GM11168 (cell line): Measurements from ENCODE around the gene KBTBD13.
"Not testable (repeated sequence)": the region's sequence is repeated elsewhere in the genome, so short reads cannot be mapped to it uniquely, and the experiment has no call there.

Experiments
- in situ Hi-C: fragments of 300-500 bp; cut with MboI; formaldehyde crosslinking; loops from one replicate; pipeline ENCODE4 v1.12.0; 2022; ENCODE audit warnings: low sequenced_read_pairs; ENCODE audit not compliant: unreplicated experiment

Gene KBTBD13

DNA sequence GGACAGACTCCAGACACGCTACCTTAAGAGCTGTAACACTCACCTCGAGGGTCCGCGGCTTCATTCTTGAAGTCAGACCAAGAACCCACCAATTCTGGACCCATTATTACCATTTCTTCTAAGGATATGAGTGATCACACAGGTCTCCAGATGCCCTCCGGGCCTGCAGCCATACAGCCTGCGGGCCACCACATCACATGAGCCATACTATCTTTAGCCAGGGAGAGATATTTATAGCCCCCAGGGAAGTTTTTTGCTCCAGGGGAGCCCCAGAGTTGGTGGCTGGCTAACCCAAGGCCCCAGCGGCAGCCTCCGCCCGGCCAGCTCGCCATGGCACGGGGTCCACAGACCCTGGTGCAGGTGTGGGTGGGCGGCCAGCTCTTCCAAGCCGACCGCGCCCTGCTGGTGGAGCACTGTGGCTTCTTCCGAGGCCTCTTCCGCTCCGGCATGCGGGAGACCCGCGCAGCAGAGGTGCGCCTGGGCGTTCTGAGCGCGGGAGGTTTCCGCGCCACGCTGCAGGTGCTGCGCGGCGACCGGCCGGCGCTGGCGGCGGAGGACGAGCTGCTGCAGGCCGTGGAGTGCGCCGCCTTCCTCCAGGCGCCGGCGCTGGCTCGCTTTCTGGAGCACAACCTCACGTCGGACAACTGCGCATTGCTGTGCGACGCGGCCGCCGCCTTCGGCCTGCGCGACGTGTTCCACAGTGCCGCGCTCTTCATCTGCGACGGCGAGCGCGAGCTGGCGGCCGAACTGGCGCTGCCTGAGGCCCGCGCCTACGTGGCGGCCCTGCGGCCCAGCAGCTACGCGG, at the start of gene KBTBD13:
TSS of gene KBTBD13 (plus strand) at position 261 of the 805 bp plus-strand sequence. CDS start at position 331, 70 bp downstream.
- in situ Hi-C loops, result no loop called here

DNA sequence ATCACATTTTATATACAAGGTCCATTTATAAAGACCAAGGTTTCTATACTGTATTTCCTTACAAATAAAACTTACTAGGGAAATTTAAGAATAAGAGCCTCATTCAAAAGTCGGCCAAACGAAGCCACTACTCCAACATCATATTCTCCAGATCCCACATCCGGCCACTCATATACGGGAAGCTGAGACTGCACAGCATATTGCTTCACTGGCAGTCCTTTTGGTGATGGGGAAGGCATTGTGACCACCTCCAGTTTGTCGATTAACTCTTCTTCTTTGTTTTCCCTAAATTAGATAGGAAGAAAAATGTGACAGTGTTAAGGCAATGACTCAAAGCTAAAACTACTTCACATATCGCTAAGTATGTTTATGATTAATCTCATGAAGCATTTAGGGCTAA, 49.8 kb upstream of the KBTBD13 start:
- in situ Hi-C loops, result no loop called here

DNA sequence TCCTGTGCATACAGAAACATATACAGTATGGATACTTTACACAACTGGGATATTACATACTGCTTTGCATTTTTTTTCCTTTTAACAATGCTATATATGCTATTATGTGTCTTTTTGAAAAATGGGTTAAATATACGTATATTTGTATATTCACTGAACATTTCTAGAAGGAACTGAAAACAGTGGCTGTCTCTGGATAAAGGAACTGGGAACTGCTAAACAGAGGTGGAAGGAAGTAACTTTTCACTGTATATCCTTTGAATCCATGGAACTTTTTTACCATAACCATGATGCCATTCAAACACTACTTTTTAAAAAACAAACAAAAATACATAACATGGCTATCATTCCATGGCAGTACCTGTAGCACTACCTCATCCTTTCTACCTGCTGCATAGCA, 49.0 kb upstream of the KBTBD13 start:
- in situ Hi-C loops, result no loop called here

DNA sequence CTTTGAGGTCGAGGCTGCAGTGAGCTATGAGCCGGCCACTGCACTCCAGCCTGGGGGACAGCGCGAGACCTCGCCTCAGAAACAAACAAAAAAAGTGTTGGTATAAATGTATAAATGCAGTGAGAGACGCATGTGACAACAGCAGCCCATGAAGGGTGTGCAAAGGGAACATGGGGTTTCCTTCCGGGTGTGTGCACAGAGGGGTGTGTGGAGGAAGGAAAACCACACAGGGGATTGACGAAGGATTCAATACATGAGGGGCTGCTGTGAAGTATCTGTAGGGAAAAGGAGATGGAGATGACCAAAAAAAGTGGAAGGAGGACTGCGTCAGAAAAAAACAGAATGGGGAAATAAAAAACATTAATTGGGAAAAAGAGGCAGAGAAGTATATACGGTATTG, 48.2 kb upstream of the KBTBD13 start:
- in situ Hi-C loops, result no loop called here

DNA sequence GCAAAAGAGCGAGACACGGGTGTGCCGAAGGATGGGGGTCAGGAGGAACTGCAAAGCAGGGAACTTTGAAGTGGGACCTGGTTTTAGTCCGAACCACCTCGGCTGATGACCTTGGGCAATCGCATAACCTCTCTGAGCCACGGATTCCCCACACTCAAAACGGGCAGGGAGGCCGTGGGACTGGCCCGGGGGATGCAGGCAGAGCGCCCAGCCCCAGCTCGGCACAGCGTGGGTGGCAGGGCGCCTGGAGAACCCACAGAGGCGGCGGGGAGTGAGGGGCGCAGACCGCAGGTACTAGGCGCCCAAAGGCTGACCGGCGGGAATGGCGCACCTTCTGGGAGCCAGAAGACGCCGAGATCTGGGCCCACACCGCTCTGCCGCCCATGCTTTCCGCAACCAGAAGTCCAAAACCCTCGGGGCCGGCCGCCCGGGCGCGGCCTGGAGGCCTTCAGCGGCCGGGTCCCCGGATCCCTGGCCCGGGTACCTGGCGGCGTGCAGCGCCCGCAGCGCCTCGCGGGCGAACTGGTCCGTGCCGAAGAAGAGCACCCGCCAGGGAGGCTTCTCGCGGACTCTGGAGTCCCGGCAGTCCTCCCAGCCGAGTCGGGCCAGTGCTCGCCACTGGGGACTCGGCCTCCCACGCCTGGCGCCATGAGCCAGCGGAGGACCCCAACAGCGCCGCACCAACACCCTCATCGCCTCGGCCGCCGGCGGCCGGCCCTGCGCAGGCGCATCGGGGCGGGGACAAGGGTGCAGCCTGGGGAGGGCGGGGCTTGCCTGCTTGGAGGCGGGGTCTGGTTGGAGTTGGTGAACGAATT, 47.4 kb upstream of the KBTBD13 start, which contains the start of gene MTFMT:
TSS of gene MTFMT (minus strand) at position 719 of the 815 bp plus-strand sequence. CDS start at position 693, 26 bp downstream.
- in situ Hi-C loops, result no loop called here

DNA sequence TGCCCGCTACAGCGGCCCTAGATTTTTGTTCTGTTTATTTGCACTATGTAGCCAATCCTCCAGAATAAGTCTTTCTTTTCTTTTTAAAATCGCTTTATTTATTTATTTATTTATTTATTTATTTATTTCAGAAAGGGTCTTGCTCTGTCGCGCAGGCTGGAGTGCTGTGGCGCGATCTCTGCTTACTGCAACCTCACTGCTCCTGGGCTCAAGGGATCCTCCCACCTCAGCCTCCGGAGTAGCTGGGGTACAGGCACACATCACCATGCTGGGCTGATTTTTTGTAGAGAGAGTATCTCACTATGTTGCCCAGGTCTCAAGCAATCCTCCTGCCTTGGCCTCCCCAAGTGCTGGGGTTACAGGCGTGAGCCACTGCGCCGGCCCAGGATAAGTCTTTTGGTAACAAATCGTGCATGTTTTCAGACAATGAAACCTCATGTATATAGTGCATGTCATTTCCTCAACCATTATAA, 46.8 kb upstream of the KBTBD13 start:
- in situ Hi-C loops, result no loop called here

DNA sequence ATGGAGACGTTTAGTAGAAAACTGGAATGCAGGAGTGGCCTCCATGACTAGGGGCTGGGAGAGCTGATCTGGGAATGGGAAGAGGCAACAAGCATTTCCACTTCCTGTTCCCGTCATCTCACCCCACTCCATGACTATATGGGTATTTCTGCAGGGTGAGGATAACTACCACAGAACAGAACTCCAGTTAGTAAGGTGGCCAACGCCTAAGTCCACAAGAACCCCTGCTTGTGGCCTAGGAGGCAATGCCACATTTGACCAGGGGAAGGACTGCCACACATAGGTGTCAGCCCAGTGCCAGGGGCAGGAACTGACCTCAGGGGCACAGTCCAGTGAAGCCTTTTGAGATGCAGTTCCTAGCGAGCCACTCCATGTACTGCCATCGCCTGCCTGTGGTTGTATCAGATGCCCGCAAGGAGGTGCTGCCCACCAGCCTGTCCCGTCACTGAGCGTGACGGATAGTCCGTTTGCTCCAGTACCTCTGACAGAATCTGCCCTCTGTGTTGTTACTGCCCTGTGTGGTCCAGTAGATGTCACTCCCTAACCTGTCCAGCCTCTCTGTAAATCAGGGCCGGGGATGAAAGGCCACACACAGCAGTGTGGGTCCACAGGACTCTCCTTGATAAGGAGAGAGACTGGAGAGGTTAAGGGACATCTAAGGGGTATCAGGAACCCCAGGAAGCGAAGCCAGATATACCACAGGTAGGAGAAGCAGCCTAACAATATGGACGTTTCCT, 43.6 kb upstream of the KBTBD13 start:
- in situ Hi-C loops, result no loop called here

DNA sequence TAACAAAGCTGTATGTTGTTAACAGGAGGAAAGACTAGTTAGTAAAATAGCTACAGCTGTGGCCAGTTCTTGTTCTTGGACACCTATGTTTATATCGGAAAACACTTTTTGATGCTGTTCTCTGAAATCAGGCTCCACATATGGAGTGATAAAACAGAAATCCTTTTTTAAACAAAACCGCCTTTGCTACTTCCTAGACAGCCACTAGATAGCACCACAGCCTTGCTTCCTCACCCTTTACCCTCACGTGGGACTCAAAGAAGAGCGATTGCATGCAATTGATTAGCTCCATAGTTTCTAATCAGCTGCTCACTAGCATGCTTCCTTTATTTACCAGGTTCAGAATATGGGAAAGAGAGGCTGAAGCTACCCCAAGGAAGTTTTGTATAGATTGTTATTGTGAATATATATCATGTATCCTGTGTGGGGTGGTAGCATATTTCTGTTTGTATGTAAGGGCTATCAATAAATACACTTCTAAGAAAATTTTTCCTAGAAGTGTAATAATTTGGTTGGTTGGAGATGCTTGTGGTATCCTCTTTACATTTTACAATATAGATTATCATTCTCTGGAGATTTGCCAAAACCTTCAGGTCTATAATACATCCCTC, 42.8 kb upstream of the KBTBD13 start:
- in situ Hi-C loops, result no loop called here

DNA sequence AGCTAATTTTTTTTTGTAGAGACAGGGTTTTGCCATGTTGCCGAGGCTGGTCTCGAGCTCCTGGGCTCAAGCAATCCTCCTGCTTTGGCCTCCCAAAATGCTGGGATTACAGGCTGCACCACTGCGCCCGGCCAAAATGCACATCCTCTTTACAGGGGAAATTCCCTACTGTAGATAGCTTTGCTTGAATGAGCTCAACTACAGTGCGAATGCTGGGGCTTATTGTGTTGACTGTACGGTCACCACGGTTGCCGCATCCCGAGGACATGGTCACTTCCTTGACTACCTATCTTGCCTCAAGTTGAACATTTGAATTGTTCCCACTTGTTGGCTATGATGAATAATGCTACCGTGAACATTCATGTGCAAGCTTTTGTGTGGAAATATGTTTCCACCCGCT, 41.8 kb upstream of the KBTBD13 start:
- in situ Hi-C loops, result no loop called here

DNA sequence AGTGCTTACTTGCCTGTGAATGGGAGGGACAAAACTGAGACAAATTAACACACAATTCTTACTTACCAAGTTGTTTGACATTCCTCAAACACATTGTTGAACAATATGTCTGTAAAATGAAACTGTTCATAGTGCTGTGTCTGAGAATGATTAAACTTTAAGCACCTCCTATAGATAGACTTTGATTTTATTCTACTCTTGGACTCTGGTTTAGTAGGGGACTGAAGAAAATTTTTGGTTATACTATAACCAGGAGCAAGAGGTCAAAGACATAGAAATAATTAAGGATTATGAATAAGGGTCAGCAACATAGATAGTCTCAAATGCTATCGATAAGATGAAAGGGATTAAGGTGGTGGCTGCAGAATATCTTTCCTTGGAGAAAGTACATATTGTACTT, 39.2 kb upstream of the KBTBD13 start:
- in situ Hi-C loops, result no loop called here

DNA sequence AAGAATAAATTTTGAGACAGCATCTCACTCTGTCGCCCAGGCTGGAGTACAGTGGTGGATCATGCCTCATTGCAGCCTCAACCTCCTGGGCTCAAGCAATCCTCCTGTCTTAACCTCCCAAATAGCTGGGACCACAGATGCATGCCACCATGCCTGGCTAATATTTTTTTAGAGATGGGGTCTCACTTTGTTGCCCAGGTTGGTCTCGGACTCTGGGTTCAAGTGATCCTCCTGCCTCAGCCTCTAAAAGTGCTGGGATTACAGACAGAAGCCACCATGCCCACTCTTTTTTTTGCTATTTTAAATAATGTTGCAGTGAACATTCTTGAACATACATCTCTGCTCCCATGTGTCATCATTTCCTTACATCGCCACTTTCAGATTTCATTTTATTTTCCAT, 38.1 kb upstream of the KBTBD13 start:
- in situ Hi-C loops, result no loop called here

DNA sequence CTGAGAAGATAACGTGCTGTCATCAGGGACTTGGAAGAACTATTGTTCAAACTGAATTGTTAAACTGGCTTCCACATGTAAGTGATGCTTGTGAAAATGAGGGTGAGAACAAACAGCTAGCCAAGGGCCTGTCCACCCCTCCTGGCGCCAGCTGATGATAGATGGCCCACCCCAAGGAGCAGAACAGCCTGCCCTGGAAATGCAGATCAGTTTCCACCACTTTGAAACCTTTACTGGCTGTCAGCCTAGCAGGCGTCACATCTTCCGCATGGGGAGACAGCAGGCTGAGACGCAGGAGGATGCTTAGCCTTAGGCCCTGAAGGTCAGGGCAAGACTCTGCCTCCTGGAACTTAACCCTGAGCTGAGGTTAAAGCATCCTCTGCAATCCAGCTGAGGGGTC, 37.7 kb upstream of the KBTBD13 start:
- in situ Hi-C loops, result no loop called here

DNA sequence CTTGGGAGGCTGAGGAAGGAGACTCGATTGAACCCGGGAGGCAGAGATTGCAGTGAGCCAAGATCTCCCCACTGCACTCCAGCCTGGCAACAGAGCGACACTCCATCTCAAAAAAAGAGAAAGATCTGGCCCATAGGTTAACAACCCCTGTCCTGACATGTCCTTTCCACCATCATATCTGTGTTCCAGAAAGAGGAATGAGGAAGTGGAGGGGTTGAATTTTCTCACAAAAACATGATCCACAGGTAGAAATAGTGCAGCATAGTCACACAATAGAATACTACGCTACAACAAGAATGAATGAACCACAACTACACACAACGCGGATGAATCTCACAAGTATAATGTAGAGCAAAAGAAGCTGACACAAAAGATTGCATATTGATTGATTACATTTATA, 36.1 kb upstream of the KBTBD13 start:
- in situ Hi-C loops, result no loop called here

DNA sequence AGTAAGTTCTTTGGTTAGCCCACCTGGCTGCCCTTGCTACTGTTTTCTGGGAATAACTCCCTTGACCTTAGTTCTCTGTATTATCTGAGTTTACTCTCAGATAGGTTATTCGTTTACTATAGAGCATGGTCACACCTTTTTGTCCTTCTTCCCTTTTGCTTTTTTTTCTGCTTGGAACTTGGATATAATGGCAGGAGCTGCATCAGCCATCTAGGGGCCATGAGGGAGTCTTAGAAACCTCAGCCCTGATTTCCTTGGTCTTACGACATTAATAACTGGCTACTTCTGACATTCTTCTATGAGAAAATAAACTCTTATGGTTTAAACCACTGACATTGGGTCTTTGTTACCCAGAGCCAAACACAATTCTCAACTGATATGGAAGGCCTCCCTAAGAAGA, 34.8 kb upstream of the KBTBD13 start:
- in situ Hi-C loops, result no loop called here

DNA sequence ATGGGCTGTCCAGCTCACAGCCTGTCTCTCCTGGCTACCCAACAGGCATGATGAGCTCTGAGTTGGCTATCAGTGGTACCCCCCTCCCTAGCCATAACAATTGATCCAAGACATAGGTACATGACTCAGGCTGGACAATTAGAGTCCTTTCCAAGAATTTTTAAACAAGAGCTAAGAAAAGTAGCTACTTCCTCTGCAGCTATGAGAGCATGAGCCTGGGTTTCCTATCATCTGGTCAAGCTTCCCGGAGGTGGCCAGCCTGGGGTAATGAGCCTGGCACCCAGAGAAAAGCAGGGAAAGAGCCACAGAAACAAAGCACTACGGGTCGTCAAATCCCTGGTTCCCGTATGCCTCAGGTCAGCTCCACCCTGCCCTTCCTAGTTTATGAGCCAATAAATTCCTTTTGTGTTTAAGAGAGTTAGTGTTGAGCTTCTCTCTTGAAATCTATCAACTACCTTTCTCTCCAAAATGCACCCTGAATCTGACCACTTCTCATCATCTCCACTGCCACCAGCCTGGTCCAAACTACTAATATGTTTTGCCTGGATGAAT, 33.7 kb upstream of the KBTBD13 start:
- in situ Hi-C loops, result no loop called here

DNA sequence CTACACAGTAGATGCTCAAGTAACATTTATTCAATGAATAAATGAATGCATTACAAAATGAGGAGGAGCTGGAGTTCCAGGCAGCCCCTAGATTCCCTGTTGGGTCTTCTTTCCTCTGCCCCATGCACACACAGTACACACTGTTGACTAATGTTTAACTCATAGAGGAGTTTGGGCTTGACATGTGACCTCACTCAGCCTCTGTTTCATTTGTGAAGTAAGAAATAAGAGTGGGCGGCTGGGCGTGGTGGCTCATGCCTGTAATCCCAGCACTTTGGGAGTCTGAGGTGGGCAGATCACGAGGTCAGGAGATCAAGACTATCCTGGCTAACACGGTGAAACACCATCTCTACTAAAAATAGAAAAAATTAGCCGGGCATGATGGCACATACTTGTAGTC, 32.3 kb upstream of the KBTBD13 start:
- in situ Hi-C loops, result not testable (repeated sequence)

DNA sequence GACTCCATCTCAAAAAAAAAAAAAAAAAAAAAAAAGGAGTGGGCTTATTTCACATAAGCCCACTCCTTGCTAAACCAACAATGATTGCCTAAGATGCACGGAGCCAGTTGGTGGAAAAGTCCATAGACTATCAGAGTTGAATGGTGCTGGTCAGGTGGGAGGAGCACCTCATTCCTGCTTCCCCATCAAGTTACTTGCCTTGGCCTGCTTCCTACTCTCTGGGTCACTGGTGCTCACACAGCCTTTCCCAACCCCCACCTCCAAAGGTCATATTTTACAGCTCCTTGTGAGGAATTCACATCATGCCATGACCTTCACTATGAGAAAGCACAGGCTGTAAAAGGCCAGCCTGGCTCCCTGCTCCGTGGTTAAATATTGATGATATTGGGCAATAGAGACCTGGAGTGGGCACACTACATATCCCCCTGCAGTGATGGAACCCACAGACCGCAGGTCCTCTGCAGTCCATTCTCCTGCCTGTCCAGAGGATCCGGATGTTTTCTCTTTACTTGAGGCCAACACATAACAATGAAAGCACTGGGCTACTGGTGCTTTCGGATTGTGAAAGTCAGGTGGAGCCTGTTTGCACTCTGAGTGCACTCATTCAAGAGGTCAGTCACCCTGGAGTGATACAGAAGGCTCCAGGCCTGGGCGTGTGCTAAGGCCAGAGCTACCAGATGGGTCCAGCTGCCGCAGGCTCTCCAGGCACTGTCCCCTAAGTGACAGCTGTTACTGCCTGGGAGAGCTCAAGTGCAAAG, 31.6 kb upstream of the KBTBD13 start, which contains the start of gene SLC51B:
TSS of gene SLC51B (plus strand) at position 664 of the 758 bp plus-strand sequence. CDS start 4,618 bp downstream, outside the sequence.
- in situ Hi-C loops, result no loop called here

DNA sequence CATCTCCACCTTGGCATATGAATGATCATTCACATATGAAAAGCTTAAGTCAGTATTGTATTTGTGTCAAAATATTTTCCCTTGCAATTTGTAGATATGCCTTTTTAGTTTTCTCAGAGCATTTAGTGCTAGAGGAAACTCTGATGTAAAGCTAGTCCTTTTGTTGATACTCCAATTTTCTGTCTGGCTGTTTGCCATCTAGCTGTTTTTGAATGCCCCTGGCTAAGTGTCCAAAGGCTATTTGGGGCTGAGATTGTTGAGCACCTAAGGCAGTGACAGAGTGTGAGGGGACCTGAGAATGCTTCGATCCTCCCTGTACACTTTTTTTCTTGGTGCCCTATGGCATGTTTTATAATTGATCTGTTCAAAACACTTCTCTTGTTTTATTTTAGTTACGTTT, 28.3 kb upstream of the KBTBD13 start:
- in situ Hi-C loops, result no loop called here

DNA sequence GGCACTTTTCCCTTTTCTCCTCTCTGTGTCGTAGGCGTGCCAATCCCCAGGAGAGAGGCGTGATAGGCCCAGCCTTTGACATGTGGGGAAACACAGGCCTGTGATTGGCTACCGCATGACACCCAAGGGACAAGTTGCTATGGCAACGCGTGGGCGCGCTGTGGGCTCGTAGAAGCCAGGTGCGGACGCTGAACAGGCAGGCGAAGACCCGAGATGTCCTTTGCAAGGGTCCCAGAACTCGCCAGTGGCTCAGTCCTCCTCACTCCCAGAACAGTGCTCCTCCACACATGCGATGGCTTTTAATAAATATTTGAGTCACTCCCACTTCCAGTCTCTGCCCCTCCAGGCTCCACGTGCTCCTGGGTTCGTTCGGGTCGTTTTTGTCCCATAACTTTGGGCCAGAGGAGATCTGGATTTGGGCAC, 27.1 kb upstream of the KBTBD13 start:
- in situ Hi-C loops, result no loop called here
